Inflammatory macrophage treated with lipopolysaccharide for 4 hours (primary cell): ENCODE results near the gene EXOC2.

Source experiments
- DNase-seq: peaks from one replicate; pipeline ENCODE4 v3.0.0-alpha.2; 2020

EXOC2 gene

GRCh38 chr6:692858-693722, at the start of gene EXOC2:
EXOC2 (minus strand) TSS chr6:693139; CDS start chr6:637818, 55,321 bp downstream.
- DNase-seq: peak; percentile 85

GRCh38 chr6:741410-742339, 48.7 kb upstream of the EXOC2 start:
- DNase-seq: no peak

- DNase-seq: no peak
Observed at GRCh38 chr6:736657-737446, 43.9 kb upstream of the EXOC2 start.

GRCh38 chr6:733431-734219, 40.7 kb upstream of the EXOC2 start:
- no peak for DNase-seq

- no peak for DNase-seq
Observed at GRCh38 chr6:731924-732323, 39.0 kb upstream of the EXOC2 start.

- no peak for DNase-seq
Observed at GRCh38 chr6:729606-730320, 36.8 kb upstream of the EXOC2 start.

- no peak for DNase-seq
Observed at GRCh38 chr6:727856-728255, 34.9 kb upstream of the EXOC2 start.

GRCh38 chr6:723540-723939, 30.6 kb upstream of the EXOC2 start:
- DNase-seq: no peak

GRCh38 chr6:722608-723007, 29.7 kb upstream of the EXOC2 start:
- no peak for DNase-seq

- peak; percentile 72 for DNase-seq
Observed at GRCh38 chr6:722077-722524, 29.2 kb upstream of the EXOC2 start.

- DNase-seq: no peak
Observed at GRCh38 chr6:718345-718744, 25.4 kb upstream of the EXOC2 start.

GRCh38 chr6:717135-717534, 24.2 kb upstream of the EXOC2 start:
- DNase-seq: no peak

- no peak for DNase-seq
Observed at GRCh38 chr6:715709-716491, 23.0 kb upstream of the EXOC2 start.

- DNase-seq: no peak
Observed at GRCh38 chr6:714100-714499, 21.2 kb upstream of the EXOC2 start.

- DNase-seq: no peak
Observed at GRCh38 chr6:713351-713750, 20.4 kb upstream of the EXOC2 start.

GRCh38 chr6:712805-713204, 19.9 kb upstream of the EXOC2 start:
- DNase-seq: no peak

- no peak for DNase-seq
Observed at GRCh38 chr6:711925-712324, 19.0 kb upstream of the EXOC2 start.

GRCh38 chr6:710601-711571, 17.9 kb upstream of the EXOC2 start:
- DNase-seq: peak; percentile 86

GRCh38 chr6:709471-710056, 16.6 kb upstream of the EXOC2 start:
- no peak for DNase-seq
